Parathyroid adenoma (tissue), 2 donors: ENCODE results near the gene TAS2R1.
"Not testable (repeated sequence)": the region's sequence is repeated elsewhere in the genome, so short reads cannot be mapped to it uniquely, and the experiment has no call there.

ENCODE experiments used
- H2AFZ ChIP-seq: fragments of 300-600 bp; sonication (generic); one replicate; pipeline ENCODE4 v1.7.0; 2017; ENCODE audit warnings: antibody characterized with exemption, mild to moderate bottlenecking
- H3K27ac ChIP-seq: fragments of 300-600 bp; sonication (generic); one replicate; pipeline ENCODE4 v1.7.0; 2017
- H3K27me3 ChIP-seq: fragments of 300-600 bp; sonication (generic); one replicate; pipeline ENCODE4 v1.7.0; 2017; ENCODE audit warnings: low read length; ENCODE audit not compliant: control insufficient read depth, insufficient read depth
- H3K36me3 ChIP-seq: fragments of 300-600 bp; sonication (generic); one replicate; pipeline ENCODE4 v1.7.0; 2017; ENCODE audit warnings: low read length; ENCODE audit not compliant: control insufficient read depth, insufficient read depth
- H3K4me1 ChIP-seq: fragments of 300-600 bp; sonication (generic); one replicate; pipeline ENCODE4 v1.7.0; 2017; ENCODE audit warnings: control low read depth
- H3K4me2 ChIP-seq: fragments of 300-600 bp; sonication (generic); one replicate; pipeline ENCODE4 v1.7.0; 2017; ENCODE audit warnings: low read length
- H3K4me3 ChIP-seq: fragments of 300-600 bp; sonication (generic); one replicate; pipeline ENCODE4 v1.7.0; 2017; ENCODE audit warnings: low read depth, low read length
- H3K79me2 ChIP-seq: fragments of 300-600 bp; sonication (generic); one replicate; pipeline ENCODE4 v1.7.0; 2017; ENCODE audit warnings: control low read depth
- H3K9ac ChIP-seq: fragments of 300-600 bp; sonication (generic); one replicate; pipeline ENCODE4 v1.7.0; 2017; ENCODE audit warnings: mild to moderate bottlenecking
- H3K9me3 ChIP-seq: fragments of 300-600 bp; sonication (generic); one replicate; pipeline ENCODE4 v1.7.0; 2017; ENCODE audit warnings: low read length; ENCODE audit not compliant: control insufficient read depth
- TF ChIP-seq, protein P1 (sequence below): fragments of 300-600 bp; sonication (generic); IDR thresholded peaks from one replicate; pipeline ENCODE4 v1.7.0; 2017; ENCODE audit warnings: antibody characterized with exemption, mild to moderate bottlenecking
- donor health status: primary hyperparathyroidism.

Gene TAS2R1

DNA sequence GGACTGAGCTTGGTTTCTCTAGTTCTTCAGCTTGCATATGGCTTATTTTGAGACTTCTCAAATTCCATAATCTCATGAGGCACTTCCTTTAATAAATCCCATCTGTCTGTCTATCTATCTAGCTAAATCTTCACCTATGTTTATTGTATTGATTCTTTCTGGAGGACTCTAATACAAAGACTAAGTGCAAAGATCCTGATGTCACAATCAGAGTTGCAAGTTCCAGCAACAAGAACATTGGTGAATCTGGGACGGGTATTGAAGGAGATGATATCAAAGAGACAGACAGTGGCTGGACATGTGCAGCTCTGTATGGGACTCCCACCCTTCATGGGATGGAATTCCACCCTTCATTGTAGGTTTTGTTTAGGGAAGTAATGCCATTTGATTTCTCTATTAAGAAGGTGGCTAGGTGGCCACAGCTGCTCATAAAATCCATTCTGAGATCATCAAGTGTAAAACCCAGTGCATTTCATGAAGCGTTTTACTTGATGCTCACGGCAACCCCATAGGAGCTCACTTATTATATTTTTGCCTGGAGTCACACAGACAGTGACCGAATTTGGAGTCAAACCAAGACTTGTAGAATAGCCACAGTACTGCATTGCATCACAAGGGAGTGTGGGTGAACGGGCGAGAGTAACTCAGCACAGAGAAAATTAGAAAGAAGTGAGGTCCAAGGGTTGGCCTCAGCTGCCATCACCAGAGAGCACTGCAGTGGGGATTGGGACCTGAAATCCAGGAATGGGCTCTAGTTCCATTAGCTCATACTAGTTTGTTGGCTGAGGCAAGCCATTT is 24.9 kb downstream of the TAS2R1 start:
- H3K9ac ChIP-seq = no peak overlapping the region

DNA sequence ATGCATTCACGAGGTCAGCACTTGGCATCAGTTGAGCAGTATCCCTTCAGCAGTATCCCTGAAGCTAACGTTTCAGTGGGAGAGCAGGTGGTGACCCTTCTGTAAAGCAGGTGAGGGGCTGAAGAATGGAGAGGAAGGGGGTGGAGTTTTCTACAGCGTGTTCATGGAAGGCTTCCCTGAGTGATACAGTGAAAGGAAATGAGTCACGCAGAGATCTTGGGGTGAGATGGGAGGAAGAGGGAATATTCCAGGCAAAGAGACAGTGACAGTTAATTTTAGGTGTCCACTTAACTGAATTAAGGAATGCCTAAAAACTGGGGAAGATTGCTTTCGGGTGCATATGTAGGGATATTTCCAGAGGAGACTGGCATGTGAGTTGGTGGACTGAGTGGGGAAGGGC is 25.7 kb downstream of the TAS2R1 start:
- H3K4me3 ChIP-seq = no peak overlapping the region
- H3K9ac ChIP-seq = no peak overlapping the region
- TF ChIP-seq, protein P1, sequence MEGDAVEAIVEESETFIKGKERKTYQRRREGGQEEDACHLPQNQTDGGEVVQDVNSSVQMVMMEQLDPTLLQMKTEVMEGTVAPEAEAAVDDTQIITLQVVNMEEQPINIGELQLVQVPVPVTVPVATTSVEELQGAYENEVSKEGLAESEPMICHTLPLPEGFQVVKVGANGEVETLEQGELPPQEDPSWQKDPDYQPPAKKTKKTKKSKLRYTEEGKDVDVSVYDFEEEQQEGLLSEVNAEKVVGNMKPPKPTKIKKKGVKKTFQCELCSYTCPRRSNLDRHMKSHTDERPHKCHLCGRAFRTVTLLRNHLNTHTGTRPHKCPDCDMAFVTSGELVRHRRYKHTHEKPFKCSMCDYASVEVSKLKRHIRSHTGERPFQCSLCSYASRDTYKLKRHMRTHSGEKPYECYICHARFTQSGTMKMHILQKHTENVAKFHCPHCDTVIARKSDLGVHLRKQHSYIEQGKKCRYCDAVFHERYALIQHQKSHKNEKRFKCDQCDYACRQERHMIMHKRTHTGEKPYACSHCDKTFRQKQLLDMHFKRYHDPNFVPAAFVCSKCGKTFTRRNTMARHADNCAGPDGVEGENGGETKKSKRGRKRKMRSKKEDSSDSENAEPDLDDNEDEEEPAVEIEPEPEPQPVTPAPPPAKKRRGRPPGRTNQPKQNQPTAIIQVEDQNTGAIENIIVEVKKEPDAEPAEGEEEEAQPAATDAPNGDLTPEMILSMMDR = no peak
- no peak overlapping the region for H3K27ac ChIP-seq
- peaks cover 3% of the 10 kb centered on the region for H3K4me1 ChIP-seq
- no peaks in the 10 kb centered on the region for H3K27me3 ChIP-seq
- H3K36me3 ChIP-seq = no peaks in the 10 kb centered on the region
- no peaks in the 10 kb centered on the region for H3K79me2 ChIP-seq
- no peak overlapping the region for H2AFZ ChIP-seq
- no peaks in the 10 kb centered on the region for H3K9me3 ChIP-seq
- no peak overlapping the region for H3K4me2 ChIP-seq

More for the DNA sequence above, 24.9 kb downstream of the TAS2R1 start:
- Histone ChIP-seq H3K79me2 (no peaks in the 10 kb centered on the region), H3K4me2 (no peak overlapping the region), H2AFZ (no peak overlapping the region), H3K27me3 (no peaks in the 10 kb centered on the region), H3K4me3 (no peak overlapping the region), H3K27ac (no peak overlapping the region), H3K4me1 (peaks cover 3% of the 10 kb centered on the region), H3K36me3 (no peaks in the 10 kb centered on the region), H3K9me3 (no peaks in the 10 kb centered on the region)
- TF ChIP-seq, protein P1 = no peak

DNA sequence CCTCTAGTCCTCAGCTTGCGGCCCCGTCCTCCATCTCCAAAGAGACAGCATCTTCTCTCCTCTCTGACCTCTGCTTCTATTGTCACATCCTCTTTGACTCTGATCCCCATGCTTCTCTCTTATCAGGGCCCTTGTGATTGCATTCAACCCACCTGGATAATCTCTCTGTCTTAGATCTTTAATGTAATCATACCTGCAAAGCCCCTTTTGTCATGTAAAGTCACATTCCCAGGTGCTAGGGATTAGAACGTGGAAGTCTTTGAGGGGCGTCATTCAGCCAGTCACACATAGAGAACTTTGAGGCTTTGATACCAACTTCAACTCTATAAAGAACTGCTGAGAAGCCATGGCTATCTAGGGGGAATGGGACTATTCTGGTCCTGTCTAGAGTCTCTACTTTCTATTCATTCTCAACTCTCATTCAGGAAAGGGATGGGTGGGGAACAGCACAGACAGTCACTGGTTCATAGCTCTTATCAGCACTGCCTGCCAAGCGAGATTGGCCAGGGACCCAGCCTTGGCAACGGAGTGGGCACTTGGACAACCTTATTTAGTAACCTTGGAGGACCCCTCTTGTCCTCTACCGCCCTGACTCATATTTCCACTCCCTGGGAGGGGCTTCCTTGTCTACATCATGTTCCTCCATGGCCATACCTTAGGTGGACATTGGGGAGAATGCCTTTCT is 29.0 kb downstream of the TAS2R1 start:
- no peaks in the 10 kb centered on the region for H3K79me2 ChIP-seq
- H3K9me3 ChIP-seq = no peaks in the 10 kb centered on the region
- H3K4me2 ChIP-seq = no peak overlapping the region
- H2AFZ ChIP-seq = no peak overlapping the region
- TF ChIP-seq, protein P1 = no peak
- no peak overlapping the region for H3K9ac ChIP-seq
- H3K4me3 ChIP-seq = no peak overlapping the region
- no peaks in the 10 kb centered on the region for H3K36me3 ChIP-seq
- H3K4me1 ChIP-seq = peaks cover 3% of the 10 kb centered on the region
- H3K27me3 ChIP-seq = no peaks in the 10 kb centered on the region
- H3K27ac ChIP-seq = no peak overlapping the region

DNA sequence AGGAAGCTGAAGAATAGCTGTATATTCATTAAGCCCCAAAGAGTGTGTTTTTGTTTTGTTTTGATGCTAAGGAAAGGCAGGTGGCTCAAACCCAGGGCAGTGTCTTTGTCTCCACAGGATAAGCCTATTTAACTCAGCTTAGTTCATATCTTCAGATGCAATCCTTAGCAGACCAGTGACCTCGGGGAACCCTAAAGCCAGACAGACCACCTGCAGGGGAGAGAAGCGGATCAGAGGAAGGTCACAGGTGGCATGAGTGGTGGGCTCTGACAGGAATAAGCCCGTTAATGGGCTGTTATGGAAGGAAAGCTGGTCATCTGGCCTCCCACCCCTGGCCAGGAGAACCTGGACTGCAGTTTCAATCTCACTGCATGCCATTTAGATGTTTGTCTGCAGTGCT is 30.8 kb downstream of the TAS2R1 start:
- no peaks in the 10 kb centered on the region for H3K36me3 ChIP-seq
- H3K9ac ChIP-seq = no peak overlapping the region

DNA sequence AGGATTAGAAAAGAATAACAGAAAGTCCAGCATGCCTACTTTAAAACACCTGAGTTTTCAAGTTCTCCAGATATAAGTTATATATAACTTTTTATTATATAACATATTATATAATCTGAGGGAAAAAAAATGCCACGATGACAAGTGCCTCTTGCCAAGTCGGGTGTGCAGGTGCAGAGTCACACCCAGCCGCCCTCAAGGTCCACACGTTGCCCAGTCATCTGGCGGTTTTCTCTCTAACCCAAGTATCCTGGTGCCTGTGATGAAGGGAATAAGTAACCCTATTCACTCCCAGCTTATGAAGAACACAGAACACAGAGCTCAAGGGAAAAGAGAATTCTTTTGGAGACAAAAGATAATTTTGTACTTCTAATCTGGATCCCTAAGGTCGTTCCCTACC is 31.8 kb downstream of the TAS2R1 start:
- not testable (repeated sequence) for H3K4me2 ChIP-seq, H3K27ac ChIP-seq, H3K9ac ChIP-seq

More for the DNA sequence above, 30.8 kb downstream of the TAS2R1 start:
- no peak overlapping the region for H2AFZ ChIP-seq
- no peaks in the 10 kb centered on the region for H3K9me3 ChIP-seq
- no peak overlapping the region for H3K27ac ChIP-seq
- TF ChIP-seq, protein P1 = no peak
- H3K4me3 ChIP-seq = no peak overlapping the region
- peaks cover 3% of the 10 kb centered on the region for H3K4me1 ChIP-seq
- no peak overlapping the region for H3K4me2 ChIP-seq
- H3K79me2 ChIP-seq = no peaks in the 10 kb centered on the region
- no peaks in the 10 kb centered on the region for H3K27me3 ChIP-seq

DNA sequence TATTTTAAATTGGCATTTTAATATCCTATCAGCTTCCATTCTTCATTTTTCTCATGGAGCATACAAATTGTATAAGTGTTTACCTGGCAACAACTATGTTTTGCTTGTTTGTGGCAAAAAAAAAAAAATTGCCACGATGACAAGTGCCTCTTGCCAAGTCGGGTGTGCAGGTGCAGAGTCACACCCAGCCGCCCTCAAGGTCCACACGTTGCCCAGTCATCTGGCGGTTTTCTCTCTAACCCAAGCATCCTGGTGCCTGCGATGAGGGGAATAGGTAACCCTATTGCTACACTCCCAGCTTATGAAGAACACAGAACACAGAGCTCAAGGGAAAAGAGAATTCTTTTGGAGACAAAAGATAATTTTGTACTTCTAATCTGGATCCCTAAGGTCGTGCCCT is 32.8 kb downstream of the TAS2R1 start:
- H3K27ac ChIP-seq, H2AFZ ChIP-seq, H3K79me2 ChIP-seq, H3K27me3 ChIP-seq, H3K36me3 ChIP-seq, H3K4me3 ChIP-seq, H3K4me2 ChIP-seq, H3K4me1 ChIP-seq, H3K9ac ChIP-seq, H3K9me3 ChIP-seq: not testable (repeated sequence)

More for the DNA sequence above, 31.8 kb downstream of the TAS2R1 start:
- H3K4me1 ChIP-seq, H3K79me2 ChIP-seq, H3K9me3 ChIP-seq, H3K4me3 ChIP-seq, H2AFZ ChIP-seq, H3K27me3 ChIP-seq, H3K36me3 ChIP-seq: not testable (repeated sequence)
